C4-2B (cell line): ENCODE measurements around the gene KATNAL2.

Experiments used
- H3K27ac ChIP-seq: fragments of 450-650 bp; 2 replicates; pipeline ENCODE4 v1.5.1; 2017
- ZFX ChIP-seq: fragments of 450-650 bp; IDR thresholded peaks from 2 replicates; pipeline ENCODE4 v1.6.1; 2017
- TF ChIP-seq, protein P1 (sequence below): fragments of 450-650 bp; conservative IDR thresholded peaks from 2 replicates; pipeline ENCODE4 v1.5.1; 2017; ENCODE audit warnings: mild to moderate bottlenecking

Gene KATNAL2

GRCh38 chr18:47036927-47037578, 119.7 kb downstream of the KATNAL2 start:
- TF ChIP-seq, protein P1, sequence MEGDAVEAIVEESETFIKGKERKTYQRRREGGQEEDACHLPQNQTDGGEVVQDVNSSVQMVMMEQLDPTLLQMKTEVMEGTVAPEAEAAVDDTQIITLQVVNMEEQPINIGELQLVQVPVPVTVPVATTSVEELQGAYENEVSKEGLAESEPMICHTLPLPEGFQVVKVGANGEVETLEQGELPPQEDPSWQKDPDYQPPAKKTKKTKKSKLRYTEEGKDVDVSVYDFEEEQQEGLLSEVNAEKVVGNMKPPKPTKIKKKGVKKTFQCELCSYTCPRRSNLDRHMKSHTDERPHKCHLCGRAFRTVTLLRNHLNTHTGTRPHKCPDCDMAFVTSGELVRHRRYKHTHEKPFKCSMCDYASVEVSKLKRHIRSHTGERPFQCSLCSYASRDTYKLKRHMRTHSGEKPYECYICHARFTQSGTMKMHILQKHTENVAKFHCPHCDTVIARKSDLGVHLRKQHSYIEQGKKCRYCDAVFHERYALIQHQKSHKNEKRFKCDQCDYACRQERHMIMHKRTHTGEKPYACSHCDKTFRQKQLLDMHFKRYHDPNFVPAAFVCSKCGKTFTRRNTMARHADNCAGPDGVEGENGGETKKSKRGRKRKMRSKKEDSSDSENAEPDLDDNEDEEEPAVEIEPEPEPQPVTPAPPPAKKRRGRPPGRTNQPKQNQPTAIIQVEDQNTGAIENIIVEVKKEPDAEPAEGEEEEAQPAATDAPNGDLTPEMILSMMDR, result no peak
- TF ChIP-seq ZFX, result no peak

DNA sequence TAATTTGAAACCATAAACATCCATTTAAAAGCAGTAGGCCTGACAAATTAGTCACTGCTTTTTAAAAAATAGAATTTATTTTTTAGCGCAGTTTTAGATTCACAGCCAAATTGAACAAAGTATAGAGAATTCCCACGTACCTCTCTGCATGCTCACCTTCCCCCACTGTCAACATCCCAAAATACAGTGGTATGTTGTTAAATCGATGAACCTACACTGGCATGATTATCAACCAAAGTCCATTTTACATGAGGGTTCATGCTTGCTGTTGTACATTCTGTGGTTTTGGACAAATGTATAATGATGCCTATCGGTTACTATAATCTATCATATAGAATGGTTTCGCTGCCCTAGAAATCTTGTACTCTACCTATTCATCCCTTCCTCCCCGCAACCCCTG, 123.6 kb downstream of the KATNAL2 start:
- TF ChIP-seq, protein P1, result no peak
- no peak for TF ChIP-seq ZFX
- no peak overlapping the region for H3K27ac ChIP-seq

More at GRCh38 chr18:47036927-47037578, 119.7 kb downstream of the KATNAL2 start:
- H3K27ac ChIP-seq, result no peak overlapping the region

DNA sequence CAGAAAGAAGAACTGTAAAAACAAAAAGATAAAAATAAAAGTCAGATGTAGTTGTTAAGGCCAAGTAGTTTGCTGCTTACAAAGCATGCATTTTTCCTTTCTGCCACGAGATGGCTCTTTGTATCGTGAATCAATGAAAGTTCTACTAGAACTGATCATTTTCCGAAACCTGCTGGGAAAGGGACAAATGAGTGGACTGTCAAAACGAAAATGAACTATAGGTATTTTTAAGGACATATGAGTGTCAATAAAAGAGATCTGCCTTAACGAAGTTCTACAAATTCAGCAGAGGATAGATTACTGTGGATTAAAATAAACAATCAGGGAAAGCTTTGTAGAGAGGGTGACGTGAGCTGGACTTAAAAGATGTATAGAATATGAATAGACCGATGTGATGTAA, 133.1 kb downstream of the KATNAL2 start:
- no peak for TF ChIP-seq ZFX
- TF ChIP-seq, protein P1, result peak; percentile 75
- no peak overlapping the region for H3K27ac ChIP-seq

GRCh38 chr18:47054369-47054768, 137.0 kb downstream of the KATNAL2 start:
- H3K27ac ChIP-seq, result no peak overlapping the region
- no peak for TF ChIP-seq ZFX
- TF ChIP-seq, protein P1, result no peak

GRCh38 chr18:47062471-47062870, 145.1 kb downstream of the KATNAL2 start:
- TF ChIP-seq ZFX, result no peak
- TF ChIP-seq, protein P1, result no peak
- no peak overlapping the region for H3K27ac ChIP-seq

DNA sequence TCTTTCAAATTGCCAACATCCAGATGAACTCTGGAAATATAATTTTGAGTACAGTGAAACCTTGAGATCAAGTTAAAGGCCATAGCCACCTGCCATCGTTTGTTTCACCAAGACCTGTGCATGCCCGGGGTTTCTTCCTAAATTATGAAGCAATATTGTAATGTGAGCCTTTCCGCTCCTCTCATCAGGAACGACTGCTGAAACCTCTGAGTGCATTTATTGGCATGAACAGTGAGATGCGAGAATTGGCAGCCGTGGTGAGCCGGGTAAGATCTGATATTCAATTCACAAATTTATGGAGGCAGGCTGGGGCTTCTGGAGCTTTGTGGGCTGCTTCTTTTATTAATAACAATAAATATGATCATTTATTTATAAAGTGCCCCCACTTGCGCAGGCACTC, 145.7 kb downstream of the KATNAL2 start:
- TF ChIP-seq ZFX, result no peak
- TF ChIP-seq, protein P1, result no peak
- H3K27ac ChIP-seq, result no peak overlapping the region

DNA sequence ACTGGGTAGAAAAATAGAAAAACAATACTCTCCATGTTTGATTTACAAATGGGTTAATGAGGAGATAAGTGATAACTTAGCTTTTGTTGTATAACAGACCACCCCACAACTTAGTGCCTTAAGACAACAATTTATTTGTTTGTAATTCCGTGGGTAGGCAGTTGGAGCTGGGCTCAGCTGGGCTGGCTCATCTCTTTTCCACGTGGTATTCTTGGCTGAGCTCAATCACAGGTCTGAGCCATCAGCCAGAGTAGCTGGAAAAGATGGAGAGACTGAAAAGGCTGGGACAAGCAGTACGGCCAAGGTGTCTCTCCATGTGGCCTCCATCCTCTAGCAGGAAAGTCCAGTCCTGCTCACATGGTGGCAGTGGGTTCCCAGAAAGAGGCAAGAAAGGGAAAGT, 150.2 kb downstream of the KATNAL2 start:
- no peak for TF ChIP-seq ZFX
- TF ChIP-seq, protein P1, result no peak
- no peak overlapping the region for H3K27ac ChIP-seq
